MM.1S (cell line): ENCODE measurements around the gene HIPK3.

Experiments used
- EZH2 ChIP-seq: fragments of 300-600 bp; sonication (generic); optimal IDR thresholded peaks from 2 replicates; pipeline ENCODE3; 2017; ENCODE audit warnings: low read depth, mild to moderate bottlenecking, antibody characterized with exemption, low read length, mixed read lengths
- EZH2phosphoT487 ChIP-seq: fragments of 300-600 bp; sonication (generic); IDR thresholded peaks from 2 replicates; pipeline ENCODE4 v1.6.1; 2018; ENCODE audit warnings: antibody characterized with exemption, low read length
- TF ChIP-seq, protein P1 (sequence below): fragments of 300-600 bp; sonication (generic); IDR thresholded peaks from 2 replicates; pipeline ENCODE4 v1.5.1; 2016; ENCODE audit warnings: antibody characterized with exemption, low read length, mixed read lengths

- TF ChIP-seq EZH2 (no peak), EZH2phosphoT487 (no peak)
- TF ChIP-seq, protein P1, sequence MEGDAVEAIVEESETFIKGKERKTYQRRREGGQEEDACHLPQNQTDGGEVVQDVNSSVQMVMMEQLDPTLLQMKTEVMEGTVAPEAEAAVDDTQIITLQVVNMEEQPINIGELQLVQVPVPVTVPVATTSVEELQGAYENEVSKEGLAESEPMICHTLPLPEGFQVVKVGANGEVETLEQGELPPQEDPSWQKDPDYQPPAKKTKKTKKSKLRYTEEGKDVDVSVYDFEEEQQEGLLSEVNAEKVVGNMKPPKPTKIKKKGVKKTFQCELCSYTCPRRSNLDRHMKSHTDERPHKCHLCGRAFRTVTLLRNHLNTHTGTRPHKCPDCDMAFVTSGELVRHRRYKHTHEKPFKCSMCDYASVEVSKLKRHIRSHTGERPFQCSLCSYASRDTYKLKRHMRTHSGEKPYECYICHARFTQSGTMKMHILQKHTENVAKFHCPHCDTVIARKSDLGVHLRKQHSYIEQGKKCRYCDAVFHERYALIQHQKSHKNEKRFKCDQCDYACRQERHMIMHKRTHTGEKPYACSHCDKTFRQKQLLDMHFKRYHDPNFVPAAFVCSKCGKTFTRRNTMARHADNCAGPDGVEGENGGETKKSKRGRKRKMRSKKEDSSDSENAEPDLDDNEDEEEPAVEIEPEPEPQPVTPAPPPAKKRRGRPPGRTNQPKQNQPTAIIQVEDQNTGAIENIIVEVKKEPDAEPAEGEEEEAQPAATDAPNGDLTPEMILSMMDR = no peak
Observed at GRCh38 chr11:33290319-33290718, 33.1 kb downstream of the HIPK3 start.
